Neural cell (in vitro differentiated cells): ENCODE data around the gene CES1.

Experiments used
- EP300 ChIP-seq: fragments of 450-650 bp; conservative IDR thresholded peaks from 2 replicates; pipeline ENCODE4 v1.6.1; 2014; ENCODE audit warnings: antibody characterized with exemption, mild to moderate bottlenecking, moderate library complexity; ENCODE audit not compliant: poor library complexity, severe bottlenecking
- EZH2 ChIP-seq: fragments of 200-600, 300-800 bp; shearing (Covaris generic), sonication (generic); IDR thresholded peaks from 2 replicates; pipeline ENCODE4 v1.6.1; 2014; ENCODE audit warnings: antibody characterized with exemption, low read length, borderline replicate concordance, mild to moderate bottlenecking; ENCODE audit not compliant: insufficient read depth, poor library complexity, severe bottlenecking
- POLR2AphosphoS5 ChIP-seq: IDR thresholded peaks from 2 replicates; pipeline ENCODE4 v1.6.1; 2012
- RAD21 ChIP-seq: fragments of 450-650 bp; conservative IDR thresholded peaks from 2 replicates; pipeline ENCODE4 v1.6.1; 2014; ENCODE audit warnings: antibody characterized with exemption, mild to moderate bottlenecking, moderate library complexity
- TF ChIP-seq, protein P1 (sequence below): fragments of 450-650 bp; IDR thresholded peaks from 2 replicates; pipeline ENCODE4 v1.5.1; 2014; ENCODE audit warnings: antibody characterized with exemption, mild to moderate bottlenecking, moderate library complexity; ENCODE audit not compliant: poor library complexity, severe bottlenecking
- TF ChIP-seq, protein P2 (sequence below): IDR thresholded peaks from 2 replicates; pipeline ENCODE4 v1.6.1; 2012; ENCODE audit warnings: borderline replicate concordance

DNA sequence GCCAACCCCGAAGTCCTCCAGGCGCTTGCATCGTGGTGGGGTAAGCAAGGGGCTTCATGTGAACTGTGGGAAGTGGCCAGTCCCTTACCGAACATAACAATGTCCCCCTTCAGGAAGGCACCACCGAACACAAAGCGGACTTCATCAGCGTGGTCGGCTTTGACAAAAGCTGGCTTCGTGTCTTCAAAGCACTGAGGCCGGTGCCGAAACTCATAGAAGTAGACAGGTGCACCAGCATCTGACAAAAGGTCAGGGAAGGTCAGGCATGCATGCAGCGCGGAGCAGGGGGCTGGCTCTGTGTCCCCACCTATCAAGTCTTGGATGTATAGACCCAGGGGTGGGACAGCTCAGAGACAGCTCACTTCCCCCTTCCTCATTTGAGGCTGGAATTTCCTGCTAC, 16.6 kb upstream of the CES1 start:
- TF ChIP-seq, protein P1, sequence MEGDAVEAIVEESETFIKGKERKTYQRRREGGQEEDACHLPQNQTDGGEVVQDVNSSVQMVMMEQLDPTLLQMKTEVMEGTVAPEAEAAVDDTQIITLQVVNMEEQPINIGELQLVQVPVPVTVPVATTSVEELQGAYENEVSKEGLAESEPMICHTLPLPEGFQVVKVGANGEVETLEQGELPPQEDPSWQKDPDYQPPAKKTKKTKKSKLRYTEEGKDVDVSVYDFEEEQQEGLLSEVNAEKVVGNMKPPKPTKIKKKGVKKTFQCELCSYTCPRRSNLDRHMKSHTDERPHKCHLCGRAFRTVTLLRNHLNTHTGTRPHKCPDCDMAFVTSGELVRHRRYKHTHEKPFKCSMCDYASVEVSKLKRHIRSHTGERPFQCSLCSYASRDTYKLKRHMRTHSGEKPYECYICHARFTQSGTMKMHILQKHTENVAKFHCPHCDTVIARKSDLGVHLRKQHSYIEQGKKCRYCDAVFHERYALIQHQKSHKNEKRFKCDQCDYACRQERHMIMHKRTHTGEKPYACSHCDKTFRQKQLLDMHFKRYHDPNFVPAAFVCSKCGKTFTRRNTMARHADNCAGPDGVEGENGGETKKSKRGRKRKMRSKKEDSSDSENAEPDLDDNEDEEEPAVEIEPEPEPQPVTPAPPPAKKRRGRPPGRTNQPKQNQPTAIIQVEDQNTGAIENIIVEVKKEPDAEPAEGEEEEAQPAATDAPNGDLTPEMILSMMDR, result no peak
- TF ChIP-seq, protein P2, sequence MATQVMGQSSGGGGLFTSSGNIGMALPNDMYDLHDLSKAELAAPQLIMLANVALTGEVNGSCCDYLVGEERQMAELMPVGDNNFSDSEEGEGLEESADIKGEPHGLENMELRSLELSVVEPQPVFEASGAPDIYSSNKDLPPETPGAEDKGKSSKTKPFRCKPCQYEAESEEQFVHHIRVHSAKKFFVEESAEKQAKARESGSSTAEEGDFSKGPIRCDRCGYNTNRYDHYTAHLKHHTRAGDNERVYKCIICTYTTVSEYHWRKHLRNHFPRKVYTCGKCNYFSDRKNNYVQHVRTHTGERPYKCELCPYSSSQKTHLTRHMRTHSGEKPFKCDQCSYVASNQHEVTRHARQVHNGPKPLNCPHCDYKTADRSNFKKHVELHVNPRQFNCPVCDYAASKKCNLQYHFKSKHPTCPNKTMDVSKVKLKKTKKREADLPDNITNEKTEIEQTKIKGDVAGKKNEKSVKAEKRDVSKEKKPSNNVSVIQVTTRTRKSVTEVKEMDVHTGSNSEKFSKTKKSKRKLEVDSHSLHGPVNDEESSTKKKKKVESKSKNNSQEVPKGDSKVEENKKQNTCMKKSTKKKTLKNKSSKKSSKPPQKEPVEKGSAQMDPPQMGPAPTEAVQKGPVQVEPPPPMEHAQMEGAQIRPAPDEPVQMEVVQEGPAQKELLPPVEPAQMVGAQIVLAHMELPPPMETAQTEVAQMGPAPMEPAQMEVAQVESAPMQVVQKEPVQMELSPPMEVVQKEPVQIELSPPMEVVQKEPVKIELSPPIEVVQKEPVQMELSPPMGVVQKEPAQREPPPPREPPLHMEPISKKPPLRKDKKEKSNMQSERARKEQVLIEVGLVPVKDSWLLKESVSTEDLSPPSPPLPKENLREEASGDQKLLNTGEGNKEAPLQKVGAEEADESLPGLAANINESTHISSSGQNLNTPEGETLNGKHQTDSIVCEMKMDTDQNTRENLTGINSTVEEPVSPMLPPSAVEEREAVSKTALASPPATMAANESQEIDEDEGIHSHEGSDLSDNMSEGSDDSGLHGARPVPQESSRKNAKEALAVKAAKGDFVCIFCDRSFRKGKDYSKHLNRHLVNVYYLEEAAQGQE, result no peak
- TF ChIP-seq POLR2AphosphoS5, result no peak
- TF ChIP-seq RAD21, result no peak
- TF ChIP-seq EZH2, result no peak
- no peak for TF ChIP-seq EP300
